HG03432 (cell line): ENCODE data around the gene AGFG2.

ENCODE experiments used
- ATAC-seq: cut with Tn5 transposase; IDR thresholded peaks from one replicate; pipeline ENCODE4 v1.9.1; 2021; ENCODE audit warnings: mild to moderate bottlenecking, moderate library complexity; ENCODE audit not compliant: unreplicated experiment

Gene AGFG2

DNA sequence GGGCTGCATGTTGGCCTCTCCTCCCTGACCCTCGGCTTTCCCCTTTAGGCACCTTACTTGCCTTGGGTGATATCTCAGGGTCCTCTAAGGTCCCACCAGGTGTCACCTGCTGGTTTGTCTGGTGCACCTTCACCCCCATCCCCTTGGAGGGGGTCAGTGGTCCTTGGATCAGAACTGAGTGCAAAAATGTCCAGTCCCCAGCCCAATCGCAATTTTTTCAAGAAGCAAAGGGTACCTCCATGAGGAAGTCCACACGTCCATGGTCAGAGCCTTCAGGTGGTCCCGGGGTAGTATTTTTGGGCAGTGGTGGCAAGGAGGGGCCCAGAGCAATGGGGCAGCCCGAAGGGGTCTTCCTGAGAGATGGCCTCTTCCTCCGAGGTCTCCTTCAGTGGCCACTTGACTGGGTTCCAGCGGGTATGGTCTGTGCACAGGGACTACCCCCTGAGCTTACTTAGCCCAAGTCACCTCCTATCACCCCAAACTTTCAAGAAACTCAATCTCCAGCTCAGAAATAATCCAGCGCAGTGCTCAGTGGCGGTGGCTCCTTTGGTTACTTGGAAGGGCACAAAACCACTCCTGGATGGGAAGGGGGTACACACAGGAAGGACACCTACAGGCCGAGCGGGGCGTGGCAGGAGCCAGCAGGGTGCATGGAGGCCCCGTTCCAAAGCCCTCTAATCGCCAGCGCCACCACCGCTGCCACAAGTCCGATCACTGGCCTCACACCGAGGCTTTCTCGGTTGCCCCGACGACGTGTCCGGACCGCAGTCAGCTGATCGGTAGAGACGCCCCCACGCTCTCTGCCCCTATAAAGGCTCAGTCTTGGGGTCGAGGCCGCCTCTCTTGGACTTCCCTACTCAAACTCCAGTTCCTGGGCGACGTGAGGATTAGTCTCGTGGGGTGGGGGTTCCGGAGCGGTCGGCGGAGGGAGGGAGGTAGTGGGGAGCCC, 30.2 kb downstream of the AGFG2 start:
- ATAC-seq = no peak

DNA sequence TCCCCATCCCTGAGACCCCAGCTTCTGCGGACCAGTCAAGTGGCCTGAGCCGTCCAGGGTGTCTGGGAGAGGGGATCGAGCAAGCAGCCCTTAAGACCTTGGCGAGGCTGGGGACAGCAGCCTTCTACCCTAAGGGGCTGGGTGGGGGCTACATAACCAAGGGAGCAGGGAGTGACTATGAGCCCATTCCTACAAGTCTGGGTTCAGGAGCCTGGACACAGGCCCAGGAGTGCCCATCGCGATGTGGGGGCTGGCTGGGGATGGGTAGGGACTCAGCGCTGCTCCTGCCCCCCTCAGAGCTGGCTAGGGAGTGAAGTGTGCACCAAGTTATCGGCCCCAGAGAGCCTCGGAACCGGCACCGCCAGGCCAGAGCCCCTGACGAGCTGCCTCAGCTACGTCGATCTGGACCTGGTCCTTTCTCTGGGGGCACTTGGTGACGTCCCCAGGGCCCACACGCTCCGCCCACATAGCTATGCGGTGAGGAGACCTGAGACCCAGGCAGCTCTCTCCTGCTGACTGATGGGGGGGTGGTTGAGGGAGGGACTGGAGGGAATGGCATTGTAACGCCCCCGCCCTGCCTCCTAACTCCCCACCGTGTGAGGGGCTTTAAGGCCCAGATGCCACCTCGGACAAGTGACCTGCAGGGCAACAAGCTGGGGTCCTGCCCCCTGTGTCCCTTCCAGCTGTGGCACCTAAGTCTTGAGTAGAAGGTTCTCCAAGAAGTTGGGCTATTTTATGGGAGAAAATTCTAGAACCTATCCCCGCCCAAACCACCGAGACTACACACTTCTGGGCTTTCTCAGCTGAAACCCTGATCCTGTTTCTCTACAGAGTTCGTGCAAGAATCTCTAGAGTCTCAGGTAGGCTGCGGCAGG, 32.2 kb downstream of the AGFG2 start:
- no peak for ATAC-seq

DNA sequence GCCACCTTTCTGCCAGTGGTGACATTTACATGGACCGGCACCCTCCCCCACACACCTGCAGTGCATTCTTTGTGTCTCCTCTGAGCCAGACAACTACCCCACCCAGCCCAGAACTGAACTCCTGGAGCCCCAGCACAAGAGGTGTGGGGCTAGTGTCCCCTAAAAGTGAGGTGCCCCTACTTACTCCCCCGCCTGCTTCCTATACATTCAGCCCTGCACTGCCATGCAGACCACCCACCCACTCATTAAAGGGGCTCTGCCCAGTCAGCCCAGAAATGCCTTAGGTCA, 32.8 kb downstream of the AGFG2 start:
- no peak for ATAC-seq

DNA sequence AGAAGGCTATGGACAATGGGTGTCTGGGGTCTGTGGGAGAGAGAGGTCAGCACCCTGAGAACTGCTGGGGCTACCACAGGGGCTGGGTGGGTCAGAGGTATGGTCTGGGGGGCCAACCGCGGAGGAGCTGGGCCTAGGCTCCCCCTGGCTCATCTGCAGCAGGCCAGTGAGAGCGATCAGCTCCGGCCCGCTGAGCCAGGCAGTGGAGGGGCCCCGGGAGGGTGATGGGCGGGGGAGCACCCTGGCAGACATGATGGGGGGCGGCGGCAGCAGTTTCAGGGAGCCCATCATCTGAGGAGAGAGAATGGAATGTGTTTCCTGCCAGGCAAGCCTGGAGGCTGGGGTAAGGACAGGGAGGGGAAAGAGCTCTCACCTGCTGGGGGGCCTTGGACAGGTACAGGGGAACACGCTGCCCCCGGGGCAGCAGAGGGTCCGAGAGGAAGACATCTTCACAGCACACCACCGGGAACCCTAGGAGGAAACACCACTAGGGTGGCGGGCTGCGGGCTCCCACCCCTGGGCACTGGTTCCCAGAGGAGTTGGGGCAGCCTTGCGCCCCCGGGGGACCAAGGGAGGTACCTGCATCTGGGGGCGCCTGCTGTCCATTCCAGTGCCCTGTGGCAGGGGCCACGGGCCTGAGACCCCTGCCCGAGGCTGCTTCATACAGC, 33.4 kb downstream of the AGFG2 start:
- no peak for ATAC-seq

DNA sequence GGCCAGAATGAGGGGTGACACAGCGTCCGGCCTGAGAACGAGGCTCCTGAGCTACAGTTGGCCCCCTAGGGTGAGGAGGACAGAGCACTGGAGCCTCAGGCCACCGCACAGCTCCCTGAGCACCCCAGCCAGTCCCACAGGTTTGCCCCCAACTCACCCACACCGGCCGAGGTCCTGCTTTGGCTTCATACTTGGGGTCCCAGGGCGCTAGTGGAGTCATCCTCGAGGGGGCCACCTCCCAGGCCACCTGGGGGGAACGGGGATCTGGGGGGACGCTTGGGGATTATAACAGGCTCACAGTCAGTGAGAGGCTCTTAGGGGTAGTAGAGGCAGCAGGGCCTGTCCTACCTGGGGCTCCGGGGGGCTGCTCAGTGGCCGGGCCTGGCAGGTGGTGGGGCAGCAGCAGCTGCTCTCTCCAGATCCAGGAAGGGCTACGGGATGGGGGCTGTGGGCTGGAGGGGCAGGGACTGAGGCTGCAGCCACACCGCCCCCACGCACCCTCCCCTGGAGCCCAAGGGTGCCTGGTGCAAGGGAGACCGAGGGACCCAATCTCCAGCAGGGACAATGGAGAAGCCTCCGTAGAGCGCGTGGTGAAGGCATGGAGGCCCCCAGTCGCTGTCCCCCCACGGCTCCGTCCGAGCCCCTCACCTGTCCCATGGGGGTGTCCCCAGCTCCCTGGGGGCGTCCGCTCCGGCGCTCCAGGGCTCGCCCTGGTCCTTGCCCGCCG, 34.1 kb downstream of the AGFG2 start:
- no peak for ATAC-seq

DNA sequence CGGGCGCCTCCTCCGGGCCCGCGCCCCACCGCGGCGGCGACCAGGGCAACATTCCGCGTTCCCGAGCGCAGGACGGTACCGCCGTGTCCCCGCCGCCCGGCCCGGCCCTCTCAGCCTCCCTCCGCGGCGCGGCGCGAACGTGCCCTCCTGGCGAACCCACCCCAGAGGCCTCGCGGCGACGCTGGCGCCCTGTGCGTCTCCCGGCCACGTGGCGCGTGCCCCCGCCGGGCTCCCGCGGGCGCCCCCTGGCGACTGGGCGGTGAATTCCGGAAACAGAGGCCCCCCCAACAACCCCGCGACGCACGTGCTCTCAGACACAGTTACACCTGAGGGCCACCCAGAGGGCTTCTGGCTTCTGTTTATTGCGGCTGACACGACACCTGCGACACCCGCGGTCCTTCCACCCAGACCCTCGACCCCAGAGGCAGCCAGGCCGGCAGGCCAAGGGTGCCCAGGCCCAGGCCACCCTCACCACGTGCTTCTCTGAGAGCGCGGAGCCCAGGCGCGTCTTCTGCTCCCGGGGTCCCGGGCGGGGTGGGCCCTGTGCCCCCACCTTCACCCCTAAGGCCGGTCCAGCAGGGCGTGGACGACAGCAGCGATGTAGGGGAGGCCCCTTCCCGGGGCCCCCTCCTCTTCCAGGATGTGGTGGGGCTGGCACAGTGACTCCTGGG, 34.8 kb downstream of the AGFG2 start, which contains the start of gene SAP25:
Gene SAP25, minus strand, starts transcription at position 210 of the 671 bp plus-strand sequence. Its CDS starts 158 bp downstream, at position 52.
- no peak for ATAC-seq

DNA sequence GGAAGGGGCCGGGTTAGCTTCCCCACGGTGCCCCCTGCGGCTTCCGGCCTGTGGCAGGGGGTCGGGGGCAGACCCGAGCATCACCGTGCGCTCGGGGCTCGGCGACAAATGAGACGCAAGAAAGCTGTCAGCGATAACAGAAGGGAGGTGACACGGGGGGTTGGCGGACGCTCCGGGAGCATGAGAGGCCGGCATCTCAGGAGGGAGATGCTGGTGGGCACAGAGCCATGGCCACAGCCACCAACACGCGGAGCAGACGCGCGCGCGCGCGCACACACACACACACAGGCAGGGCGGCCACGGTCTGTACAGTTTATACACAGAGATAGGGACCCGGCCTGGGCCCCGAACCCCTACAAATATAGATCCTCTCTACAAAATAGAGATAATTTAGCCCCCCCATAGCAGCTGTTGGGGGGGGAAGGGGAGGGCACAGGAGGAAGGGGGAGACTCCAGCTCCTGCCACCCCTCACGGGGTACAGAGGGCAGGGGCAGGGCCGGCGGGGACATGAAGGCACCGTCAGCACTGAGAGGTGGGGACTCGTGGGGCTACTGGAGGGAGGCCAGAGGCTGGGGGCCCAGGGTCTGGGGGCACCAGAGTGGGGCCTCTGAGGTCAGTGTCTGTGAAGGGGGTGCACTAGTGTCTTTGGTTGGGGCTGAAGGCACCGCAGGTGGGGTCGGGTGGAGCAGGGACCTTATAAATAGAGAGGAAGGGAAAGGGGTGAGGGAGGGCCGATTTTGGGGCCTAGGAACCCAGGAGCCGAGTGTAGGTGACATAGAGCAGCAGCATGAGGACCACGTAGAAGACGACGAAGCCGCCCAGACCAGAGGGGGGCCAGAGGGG, 35.6 kb downstream of the AGFG2 start:
- no peak for ATAC-seq

DNA sequence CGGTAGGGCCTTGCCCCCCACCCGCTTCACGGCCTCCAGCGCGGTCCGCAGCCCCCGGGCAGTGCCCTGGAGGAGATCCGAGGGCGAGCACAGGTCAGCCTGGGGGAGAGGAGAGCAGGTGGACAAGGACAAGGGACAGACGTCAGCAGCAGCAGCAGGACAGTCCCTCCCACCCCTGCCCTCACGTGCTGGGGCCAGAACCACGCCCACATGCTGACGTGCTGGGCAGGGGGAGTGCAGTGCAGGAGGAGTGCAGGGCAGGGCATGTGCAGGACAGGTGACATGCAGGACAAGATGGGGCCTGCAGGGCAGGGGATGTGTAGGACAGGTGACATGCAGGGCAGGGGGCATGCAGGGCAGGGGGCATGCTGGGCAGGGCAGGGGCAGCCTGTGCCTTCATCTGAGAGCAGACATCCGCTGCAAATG, 36.2 kb downstream of the AGFG2 start:
- ATAC-seq = no peak

DNA sequence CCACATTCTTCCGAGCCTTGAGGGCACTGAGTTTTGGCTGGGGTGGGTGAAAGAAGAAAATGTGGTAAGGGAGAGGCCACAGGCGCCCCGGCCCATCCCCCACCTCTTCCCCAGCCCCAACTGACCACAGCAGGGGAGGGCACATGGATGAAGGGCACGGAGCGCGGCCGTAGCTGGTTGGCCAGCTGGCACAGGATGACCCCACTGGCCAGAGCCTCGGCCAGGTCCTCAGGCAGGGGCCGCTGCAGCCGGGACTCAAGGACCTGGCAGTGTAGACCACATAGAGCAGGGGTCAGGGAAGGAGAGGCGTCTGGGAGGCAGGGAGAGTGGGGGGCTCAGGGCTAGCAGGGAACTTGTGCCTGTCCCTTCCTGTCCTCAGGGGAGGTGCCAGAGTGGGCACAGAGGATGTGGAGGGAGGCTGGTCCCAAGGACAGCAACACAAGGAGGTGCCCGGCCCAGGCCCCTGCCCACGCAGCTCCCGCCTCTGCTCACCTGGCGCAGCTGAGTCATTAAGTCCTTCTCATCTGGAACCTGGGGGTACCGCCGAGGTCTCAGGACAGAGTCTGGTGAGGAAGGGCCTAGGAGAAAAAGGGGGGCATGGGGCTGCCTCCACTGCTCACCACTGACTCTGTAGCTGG, 36.9 kb downstream of the AGFG2 start:
- no peak for ATAC-seq

DNA sequence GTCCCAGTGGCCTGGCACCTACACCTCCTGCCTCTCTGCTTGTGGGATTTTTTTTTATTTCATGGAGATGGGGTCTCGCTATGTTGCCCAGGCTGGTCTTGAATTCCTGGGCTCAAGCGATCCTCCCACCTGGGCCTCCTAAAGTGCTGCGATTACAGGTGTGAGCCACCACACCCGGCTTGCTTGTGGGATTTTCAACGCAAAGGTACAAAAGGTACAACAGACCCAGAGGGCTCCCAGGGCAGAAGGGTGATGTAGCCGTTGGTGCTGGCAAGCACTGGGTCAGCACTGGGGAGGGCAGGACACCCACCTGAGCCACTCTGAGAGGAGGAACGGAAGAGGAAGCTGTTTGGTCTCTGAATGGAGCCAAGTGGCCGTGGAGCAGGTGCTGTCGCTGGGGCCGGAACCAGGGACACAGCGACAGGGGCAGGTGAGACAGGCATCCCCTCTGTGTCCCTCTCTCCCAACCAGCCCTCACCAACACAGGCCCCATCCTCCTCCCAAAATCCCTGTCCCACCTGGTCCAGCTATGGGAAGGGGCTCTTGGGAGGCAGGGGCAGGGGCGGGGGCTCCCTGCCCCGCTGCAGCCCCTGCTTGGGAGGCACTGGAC, 37.5 kb downstream of the AGFG2 start:
- ATAC-seq = no peak

DNA sequence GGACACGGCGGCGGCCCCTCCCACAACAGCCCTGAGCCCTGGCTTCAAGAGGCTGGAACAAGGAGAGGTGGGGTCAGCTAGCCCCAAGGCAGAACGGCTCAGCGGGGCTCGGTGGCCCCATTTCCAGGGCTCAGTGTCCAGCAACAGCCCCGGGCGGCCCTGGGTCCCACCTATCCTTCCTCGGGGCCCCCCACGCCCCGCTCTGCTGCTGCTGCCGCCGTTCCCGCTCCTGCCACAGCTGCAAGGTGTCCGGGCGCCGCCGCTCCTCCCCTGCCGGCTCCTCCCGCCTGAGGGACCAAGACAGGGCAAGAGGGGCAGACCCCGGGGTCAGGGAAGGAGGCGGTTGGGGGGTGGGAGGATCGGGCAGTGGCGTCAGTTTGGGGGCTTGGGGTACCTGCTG, 38.1 kb downstream of the AGFG2 start:
- no peak for ATAC-seq

DNA sequence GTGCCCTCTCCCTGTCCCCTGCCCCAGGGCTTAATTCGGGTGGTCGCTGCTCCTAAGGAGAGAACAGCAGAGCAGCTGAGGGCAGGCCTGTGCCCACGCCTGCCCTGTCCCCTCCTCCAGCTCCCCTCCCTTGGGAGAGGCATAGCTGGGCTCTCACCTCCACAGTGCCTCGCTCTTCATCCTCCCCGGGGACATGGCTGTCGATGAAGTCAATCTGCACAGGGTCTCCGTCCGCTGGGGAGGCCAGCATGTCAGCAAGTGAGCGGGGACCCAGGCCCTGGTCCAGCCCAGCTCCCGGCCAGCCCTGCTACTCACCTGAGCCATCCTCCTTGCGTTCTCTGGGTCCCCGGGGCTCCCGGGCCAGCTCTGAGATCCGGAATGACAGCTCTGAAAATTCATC, 38.5 kb downstream of the AGFG2 start:
- ATAC-seq = no peak

DNA sequence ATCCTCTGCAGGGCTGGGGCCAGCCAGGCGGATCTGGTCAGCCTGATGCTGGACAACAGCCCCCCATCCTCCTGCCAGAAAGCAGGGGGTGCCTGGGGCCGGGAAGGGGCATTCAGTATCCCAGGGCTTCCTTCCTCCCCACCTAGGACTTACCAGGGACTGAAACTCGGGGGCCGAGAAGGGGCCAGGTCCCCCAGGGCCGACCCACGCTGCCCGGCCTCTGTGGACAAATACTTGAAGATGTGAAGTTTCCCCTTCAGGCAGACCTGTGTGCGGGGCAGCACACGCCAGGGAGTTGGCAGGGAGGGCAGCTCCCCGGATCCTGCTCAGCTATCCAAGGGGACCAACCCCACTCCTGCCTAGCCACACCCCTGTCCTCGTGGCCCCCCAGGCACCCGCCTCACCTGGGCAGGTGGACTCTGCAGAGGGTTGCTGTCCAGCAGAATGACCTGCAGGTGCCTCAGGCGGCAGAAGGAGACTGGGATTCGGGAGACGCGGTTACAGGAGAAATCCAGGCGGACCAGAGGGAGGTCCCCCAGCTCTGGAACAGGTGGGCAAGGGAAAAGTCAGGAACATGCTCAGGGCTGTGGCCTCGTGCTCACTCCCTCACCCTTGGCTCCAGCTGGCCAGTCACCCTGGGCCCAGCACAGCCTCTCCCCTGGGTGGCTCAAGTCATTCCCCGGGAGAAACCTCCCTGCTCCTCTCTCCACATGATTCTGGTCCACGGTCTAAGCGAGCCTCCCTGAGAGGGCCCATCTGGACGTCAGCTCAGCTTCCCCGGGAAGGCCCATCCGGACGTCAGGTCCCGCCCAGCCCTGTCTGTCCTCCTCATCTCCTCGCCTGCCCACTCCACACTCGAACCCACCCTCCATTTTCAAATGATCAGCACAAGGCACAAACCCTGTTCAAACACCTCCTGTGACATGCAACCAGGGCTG, 39.5 kb downstream of the AGFG2 start:
- ATAC-seq = no peak

DNA sequence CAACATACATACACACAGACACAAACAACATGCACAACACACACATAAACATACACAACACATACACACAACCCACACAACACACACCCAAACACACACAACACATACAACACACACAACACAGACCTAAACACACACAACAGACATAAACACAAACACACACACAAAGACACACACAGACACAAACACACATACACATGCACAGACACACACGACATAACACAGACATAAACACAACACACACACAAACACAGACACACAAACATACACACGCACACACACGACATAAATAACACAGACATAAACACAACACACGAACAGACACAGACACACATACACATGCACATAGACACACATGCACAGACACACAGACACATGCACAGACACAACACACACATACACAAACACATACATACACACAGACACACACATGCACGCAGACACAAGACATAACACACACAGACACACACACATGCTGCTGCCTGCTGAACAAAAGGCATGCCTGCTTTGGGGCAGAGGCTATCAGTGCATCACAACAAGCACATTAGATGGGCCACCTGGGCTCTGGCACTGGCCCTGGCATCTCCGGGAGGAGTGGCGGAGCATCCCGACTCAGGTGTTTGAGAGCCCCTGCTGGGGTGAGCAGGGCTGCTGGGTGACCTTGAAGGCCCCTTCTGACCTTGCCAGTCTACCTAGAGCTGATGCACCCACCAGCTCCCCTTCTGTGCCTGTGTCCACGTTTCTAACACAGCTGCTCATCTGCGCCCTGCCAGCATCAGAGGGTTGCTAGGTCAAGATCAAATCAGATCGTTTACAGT, 41.7 kb downstream of the AGFG2 start:
- no peak for ATAC-seq

DNA sequence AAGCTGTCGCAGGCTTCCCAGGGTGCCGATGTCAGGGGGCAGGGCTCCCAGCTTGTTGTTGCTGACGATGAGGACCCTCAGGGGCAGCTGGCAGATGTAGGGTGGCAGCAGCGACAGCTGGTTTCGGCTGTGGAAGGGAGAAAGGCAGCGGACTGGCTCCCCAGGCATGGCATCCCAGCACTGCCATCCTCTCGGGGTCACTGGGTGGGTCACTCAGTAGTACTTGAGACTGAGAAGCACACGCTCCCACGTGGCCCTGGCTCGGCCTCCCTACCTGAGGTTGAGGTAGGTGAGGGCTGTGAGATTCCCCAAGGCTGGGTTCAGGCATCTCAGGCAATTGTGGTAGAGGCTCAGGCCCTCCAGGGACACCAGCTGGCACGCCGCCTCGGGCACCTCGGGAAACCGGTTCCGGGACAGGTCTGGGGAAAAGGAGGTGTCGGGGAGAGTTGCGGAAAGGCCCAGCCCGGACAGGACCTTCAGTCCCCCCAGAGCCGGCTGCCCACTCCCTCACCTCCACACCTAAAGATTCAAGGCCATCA, 43.1 kb downstream of the AGFG2 start:
- ATAC-seq = no peak

DNA sequence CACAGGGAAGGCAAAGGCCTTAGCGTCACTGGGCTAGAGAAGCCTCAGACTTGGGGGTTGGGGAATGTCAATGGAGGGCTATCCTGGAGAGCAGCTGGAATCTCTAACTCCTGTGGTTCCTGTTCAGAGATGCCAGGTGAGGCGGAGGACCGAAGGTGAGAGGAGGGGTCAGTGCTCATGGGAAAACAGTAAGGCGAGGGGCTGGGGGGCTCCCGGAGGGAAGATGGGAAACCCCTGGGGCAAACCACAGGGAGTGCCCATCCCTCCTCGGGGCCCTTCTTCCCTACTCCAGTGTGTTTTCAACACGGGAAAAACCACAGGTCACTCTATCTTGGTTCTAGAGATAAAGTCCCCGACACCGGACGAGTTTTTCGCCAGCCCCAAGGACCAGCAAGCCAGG, 43.6 kb downstream of the AGFG2 start:
- no peak for ATAC-seq
